AG09309 (cell line): ENCODE data around the gene OGDHL.

Experiments
- DNase-seq: peaks from one replicate; pipeline ENCODE4 v3.0.0-alpha.2; 2010; ENCODE audit warnings: low read depth
- H3K4me3 ChIP-seq: 2 replicates; pipeline ENCODE4 v1.5.1; 2011; ENCODE audit warnings: mild to moderate bottlenecking, low read depth, low read length, moderate library complexity; ENCODE audit not compliant: control insufficient read depth
- TF ChIP-seq, protein P1 (sequence below): IDR thresholded peaks from 2 replicates; pipeline ENCODE4 v1.5.1; 2011; ENCODE audit warnings: mild to moderate bottlenecking, low read depth, low read length, inconsistent platforms; ENCODE audit not compliant: insufficient read depth, control insufficient read depth; ENCODE audit errors: missing control alignments

OGDHL gene

DNA sequence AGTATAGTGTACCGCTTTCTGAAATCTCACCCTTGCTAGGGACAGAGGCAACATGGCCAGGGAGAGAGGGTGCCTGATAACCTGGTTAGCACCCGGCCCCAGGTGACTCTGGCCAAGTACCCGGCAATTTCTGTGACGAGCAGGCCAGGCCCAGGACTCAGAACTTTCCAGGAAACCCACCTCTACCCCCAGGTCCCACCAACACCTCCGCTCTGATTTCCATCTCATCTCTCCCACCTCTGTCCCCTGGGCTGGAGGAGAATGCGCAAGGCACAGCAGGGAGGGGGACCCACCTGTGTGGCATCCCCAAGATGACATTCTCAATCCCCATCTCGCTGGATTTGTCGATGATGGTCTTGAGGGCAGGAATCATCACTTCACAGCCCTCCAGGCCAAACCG is 11.6 kb downstream of the OGDHL start:
- no peak for DNase-seq
- TF ChIP-seq, protein P1, sequence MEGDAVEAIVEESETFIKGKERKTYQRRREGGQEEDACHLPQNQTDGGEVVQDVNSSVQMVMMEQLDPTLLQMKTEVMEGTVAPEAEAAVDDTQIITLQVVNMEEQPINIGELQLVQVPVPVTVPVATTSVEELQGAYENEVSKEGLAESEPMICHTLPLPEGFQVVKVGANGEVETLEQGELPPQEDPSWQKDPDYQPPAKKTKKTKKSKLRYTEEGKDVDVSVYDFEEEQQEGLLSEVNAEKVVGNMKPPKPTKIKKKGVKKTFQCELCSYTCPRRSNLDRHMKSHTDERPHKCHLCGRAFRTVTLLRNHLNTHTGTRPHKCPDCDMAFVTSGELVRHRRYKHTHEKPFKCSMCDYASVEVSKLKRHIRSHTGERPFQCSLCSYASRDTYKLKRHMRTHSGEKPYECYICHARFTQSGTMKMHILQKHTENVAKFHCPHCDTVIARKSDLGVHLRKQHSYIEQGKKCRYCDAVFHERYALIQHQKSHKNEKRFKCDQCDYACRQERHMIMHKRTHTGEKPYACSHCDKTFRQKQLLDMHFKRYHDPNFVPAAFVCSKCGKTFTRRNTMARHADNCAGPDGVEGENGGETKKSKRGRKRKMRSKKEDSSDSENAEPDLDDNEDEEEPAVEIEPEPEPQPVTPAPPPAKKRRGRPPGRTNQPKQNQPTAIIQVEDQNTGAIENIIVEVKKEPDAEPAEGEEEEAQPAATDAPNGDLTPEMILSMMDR: no peak
- no peak overlapping the region for H3K4me3 ChIP-seq

GRCh38 chr10:49749556-49750491 is 12.3 kb downstream of the OGDHL start:
- TF ChIP-seq, protein P1: no peak
- DNase-seq: no peak

GRCh38 chr10:49749144-49749543 is 13.0 kb downstream of the OGDHL start:
- TF ChIP-seq, protein P1: no peak
- DNase-seq: no peak
- H3K4me3 ChIP-seq: no peak overlapping the region

More at GRCh38 chr10:49749556-49750491, 12.3 kb downstream of the OGDHL start:
- no peak overlapping the region for H3K4me3 ChIP-seq

DNA sequence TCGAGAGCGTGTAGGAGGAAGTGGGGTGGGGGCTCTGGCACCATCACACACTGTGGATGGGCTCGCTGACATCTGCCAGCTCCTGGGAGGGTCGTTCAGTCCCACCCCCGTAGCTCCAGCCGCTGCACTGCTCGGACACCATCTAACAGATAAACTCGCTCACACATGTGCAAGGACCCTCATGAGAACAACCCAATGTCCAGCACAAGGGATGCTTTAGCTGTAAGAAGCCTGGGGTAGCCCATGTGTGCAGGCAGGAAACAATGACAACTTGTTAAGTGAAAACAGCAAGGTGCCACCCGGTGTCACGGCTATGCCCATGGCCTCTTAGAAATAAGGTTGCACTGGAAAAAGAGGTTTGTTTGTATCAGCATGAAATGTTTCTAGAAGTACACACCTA is 14.1 kb downstream of the OGDHL start:
- no peak for DNase-seq
- TF ChIP-seq, protein P1: no peak
- no peak overlapping the region for H3K4me3 ChIP-seq

GRCh38 chr10:49747303-49747646 is 14.8 kb downstream of the OGDHL start:
- DNase-seq: no peak
- TF ChIP-seq, protein P1: no peak
- no peak overlapping the region for H3K4me3 ChIP-seq

DNA sequence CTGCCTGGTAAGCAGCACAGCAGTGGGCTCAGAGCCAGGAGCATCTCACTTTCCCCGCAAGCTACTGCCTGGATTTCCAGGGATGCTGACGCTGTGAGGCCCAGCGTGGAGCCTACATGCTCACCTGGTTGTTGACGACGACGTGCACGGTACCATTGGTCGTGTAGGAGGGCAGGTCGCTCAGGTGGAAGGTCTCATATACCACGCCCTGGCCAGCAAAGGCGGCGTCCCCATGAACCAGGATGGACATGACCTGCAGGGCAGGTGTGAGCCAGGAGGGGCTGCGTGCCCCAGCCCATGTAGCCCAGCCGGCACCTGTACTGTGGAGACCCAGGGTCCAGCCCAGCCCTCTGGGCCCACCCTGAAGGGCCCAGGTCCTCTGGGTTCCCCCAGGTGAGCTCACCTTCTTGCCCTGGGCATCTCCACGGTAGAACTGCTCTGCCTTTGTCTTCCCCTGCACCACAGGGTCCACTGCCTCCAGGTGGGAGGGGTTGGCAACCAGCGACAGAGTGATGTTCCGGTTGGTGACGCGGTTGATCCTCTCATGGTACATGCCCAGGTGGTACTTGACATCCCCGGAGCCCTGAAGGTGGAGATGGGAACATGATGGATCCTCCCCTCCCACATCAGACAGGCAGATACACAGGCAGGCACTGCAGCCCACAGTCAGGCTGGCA is 15.4 kb downstream of the OGDHL start:
- TF ChIP-seq, protein P1: no peak
- no peak overlapping the region for H3K4me3 ChIP-seq
- DNase-seq: no peak
